Keratinocyte (primary cell): ENCODE results near the gene IDH3B.

Experiments
- CTCF ChIP-seq, 3 experiments: IDR thresholded peaks in 1 of 3; conservative IDR thresholded peaks in 1 of 3; optimal IDR thresholded peaks in 1 of 3; 2 replicates in 2 of 3; 3 replicates in 1 of 3; pipeline versions ENCODE3 to v1.5.1; 2011; ENCODE audit warnings: low read length in 3 of 3, mild to moderate bottlenecking in 3 of 3, moderate library complexity in 2 of 3, control low read depth in 1 of 3, inconsistent platforms in 1 of 3; ENCODE audit not compliant: insufficient read depth in 2 of 3; ENCODE audit errors: extremely low read depth in 1 of 3
- EZH2 ChIP-seq: IDR thresholded peaks from one replicate; pipeline ENCODE4 v1.6.1; 2012; ENCODE audit warnings: inconsistent platforms, mild to moderate bottlenecking, low read length, moderate library complexity

GRCh38 chr20:2692886-2693285 lies 28.9 kb upstream of the IDH3B start:
- TF ChIP-seq CTCF (optimal IDR thresholded peaks at IDR 0.05 in 1 of 3, IDR thresholded peaks at IDR 0.05 in 1 of 3, conservative IDR thresholded peaks at IDR 0.05 in 1 of 3; ENCODE audit: extremely low read depth in 1 of 3, insufficient read depth in 2 of 3, low read length in 3 of 3) = no peak
- TF ChIP-seq EZH2 = no peak
